K562 (cell line): ENCODE data around the gene FMNL2.

Experiments used
- BMI1 ChIP-seq: fragments of 150-350 bp; IDR thresholded peaks from 2 replicates; pipeline ENCODE4 v1.6.1; 2014; ENCODE audit warnings: low read length
- CTCF ChIP-seq, 3 experiments: IDR thresholded peaks in 2 of 3; conservative IDR thresholded peaks in 1 of 3; 2 replicates each; pipeline ENCODE4 v1.5.1; 2011 to 2012; ENCODE audit warnings: low read length in 3 of 3, mild to moderate bottlenecking in 3 of 3, control low read depth in 2 of 3, improper control_type of control experiment in 1 of 3, inconsistent platforms in 1 of 3, low read depth in 1 of 3, mixed read lengths in 1 of 3, moderate library complexity in 1 of 3; ENCODE audit not compliant: insufficient read depth in 2 of 3
- ETV6 ChIP-seq, 3 experiments: fragments of 150-350 bp in 1 of 3; sonication (generic) in 1 of 3; formaldehyde crosslinking in 1 of 3; IDR thresholded peaks; 2 replicates each; pipeline versions ENCODE4 v1.6.1 to v1.8.0; 2014 to 2022; ENCODE audit warnings: borderline replicate concordance in 2 of 3, low read depth in 2 of 3, antibody characterized with exemption in 1 of 3, low read length in 1 of 3, mild to moderate bottlenecking in 1 of 3, missing genetic modification reagents in 1 of 3
- EZH2 ChIP-seq: IDR thresholded peaks from 2 replicates; pipeline ENCODE4 v1.6.1; 2012; ENCODE audit warnings: low read depth, mild to moderate bottlenecking, inconsistent platforms, low read length, borderline replicate concordance
- FOS ChIP-seq: IDR thresholded peaks from 3 replicates; pipeline ENCODE4 v1.6.1; 2011; ENCODE audit not compliant: insufficient read length; ENCODE audit errors: extremely low read depth
- MEF2A ChIP-seq: IDR thresholded peaks from 2 replicates; pipeline ENCODE4 v1.6.1; 2011; ENCODE audit warnings: low read depth, mild to moderate bottlenecking, low read length, moderate library complexity; ENCODE audit not compliant: control insufficient read depth
- RBBP5 ChIP-seq: fragments of 200-600 bp; sonication (generic); IDR thresholded peaks from 2 replicates; pipeline ENCODE4 v1.6.1; 2012; ENCODE audit warnings: borderline replicate concordance, mild to moderate bottlenecking, low read length, control low read depth, inconsistent platforms; ENCODE audit not compliant: insufficient read depth, poor library complexity, severe bottlenecking
- TCF7 ChIP-seq: sonication (generic); IDR thresholded peaks from 2 replicates; pipeline ENCODE4 v1.6.1; 2016; ENCODE audit warnings: antibody characterized with exemption, borderline replicate concordance
- UBTF ChIP-seq, 2 experiments: IDR thresholded peaks; 2 replicates each; pipeline ENCODE4 v1.6.1; 2012; ENCODE audit warnings: improper control_type of control experiment in 2 of 2, low read depth in 2 of 2, low read length in 2 of 2, borderline replicate concordance in 1 of 2
- USF2 ChIP-seq: sonication (generic); formaldehyde crosslinking; IDR thresholded peaks from 2 replicates; pipeline ENCODE4 v1.5.0; 2020; ENCODE audit warnings: missing genetic modification reagents
- ZBTB40 ChIP-seq, 2 experiments: fragments of 450-650 bp in 1 of 2; sonication (generic) in 1 of 2; formaldehyde crosslinking in 1 of 2; IDR thresholded peaks; 2 replicates each; pipeline versions ENCODE4 v1.7.1 to v1.9.0; 2016 to 2022; ENCODE audit warnings: inconsistent platforms in 1 of 2, mild to moderate bottlenecking in 1 of 2, missing genetic modification reagents in 1 of 2
- ZBTB8A ChIP-seq: fragments of 450-650 bp; IDR thresholded peaks from 2 replicates; pipeline ENCODE4 v1.6.1; 2018; ENCODE audit warnings: mild to moderate bottlenecking, moderate library complexity; ENCODE audit not compliant: partially characterized antibody
- ZNF830 ChIP-seq: fragments of 250-450 bp; sonication (Bioruptor Pico); IDR thresholded peaks from 2 replicates; pipeline ENCODE4 v1.5.0; 2021; ENCODE audit warnings: mild to moderate bottlenecking

GRCh38 chr2:152523091-152523490, 188.1 kb downstream of the FMNL2 start:
- TF ChIP-seq MEF2A (no peak), UBTF (IDR thresholded peaks at IDR 0.05; ENCODE audit: borderline replicate concordance in 1 of 2, low read depth in 2 of 2, low read length in 2 of 2) (no peak), ETV6 (IDR thresholded peaks at IDR 0.05; ENCODE audit: borderline replicate concordance in 1 of 2, low read depth in 2 of 2, low read length in 1 of 2) (no peak), ETV6 (CRISPR knock-in tag; IDR thresholded peaks at IDR 0.05; ENCODE audit: borderline replicate concordance) (no peak), RBBP5 (no peak), USF2 (CRISPR knock-in tag) (no peak), EZH2 (no peak), CTCF (IDR thresholded peaks at IDR 0.05 in 2 of 3, conservative IDR thresholded peaks at IDR 0.05 in 1 of 3; ENCODE audit: insufficient read depth in 2 of 3, low read depth in 1 of 3, low read length in 3 of 3) (no peak), ZBTB8A (no peak), ZBTB40 (IDR thresholded peaks at IDR 0.05) (no peak), ZBTB40 (CRISPR knock-in tag; IDR thresholded peaks at IDR 0.05) (no peak), FOS (no peak), BMI1 (no peak), ZNF830 (no peak), TCF7 (no peak)
